Testis (tissue), 3 donors: ENCODE data around the gene MEGF11. TPM values are rescaled to one million over a fixed set of nuclear protein-coding genes. Genes with fewer than 3 reads are reported as not detected.
A peak's percentile ranks its signal among the peaks of the same experiment; 100 is the strongest.

ENCODE experiments used
- DNase-seq: peaks from one replicate; pipeline ENCODE4 v3.0.0-alpha.2; 2019
- H3K27ac ChIP-seq, 2 donors: fragments of 200-600 bp; sonication (generic); one replicate each; pipeline ENCODE4 v1.5.1; 2019
- H3K27me3 ChIP-seq: fragments of 200-600 bp; sonication (generic); one replicate; pipeline ENCODE4 v1.5.1; 2019
- H3K36me3 ChIP-seq: fragments of 200-600 bp; sonication (generic); one replicate; pipeline ENCODE4 v1.5.1; 2017; ENCODE audit warnings: low read depth; ENCODE audit errors: missing control alignments
- H3K4me1 ChIP-seq: fragments of 200-600 bp; sonication (generic); one replicate; pipeline ENCODE4 v1.5.1; 2019
- H3K4me3 ChIP-seq, 2 donors: fragments of 200-600 bp; sonication (generic); one replicate each; pipeline ENCODE4 v1.5.1; 2017 to 2019
- H3K9me3 ChIP-seq: fragments of 200-600 bp; sonication (generic); one replicate; pipeline ENCODE4 v1.5.1; 2017
- POLR2A ChIP-seq: fragments of 450-650 bp; IDR thresholded peaks from one replicate; pipeline ENCODE4 v1.6.1; 2017; ENCODE audit warnings: antibody characterized with exemption, mild to moderate bottlenecking, moderate library complexity
- WGBS, 2 donors: methylation state at CpG; one replicate each; pipeline ENCODE4 v1.1.5; 2018; 5-methylcytosine and 5-hydroxymethylcytosine counted together
- intact Hi-C: fragments of 100-400 bp; cut with DNase I; formaldehyde crosslinking; loops from one replicate; pipeline ENCODE4 v1.15.1; 2023; ENCODE audit warnings: low total_unique reads
- polyA plus RNA-seq: library from polyadenylated mRNA; stranded (reverse); fragments of 350-450 nt; fragmentation: Illumina TruSeq; extraction: RNeasy Lipid Tissue Mini Kit (QIAGEN cat#74804); gene quantifications from one replicate; pipeline ENCODE4 v1.2.3, GENCODE V29; 2014; ENCODE audit warnings: low read depth, low replicate concordance; ENCODE audit not compliant: insufficient read depth
- total RNA-seq, 2 donors: library from RNA; depleted of rRNA; stranded (reverse); fragments of >200 nt; gene quantifications; one replicate each; pipeline ENCODE4 v1.2.3, GENCODE V29; 2016
- TF ChIP-seq, protein P1 (sequence below), 3 experiments: fragments of 450-650 bp in 2 of 3; fragments of 200-600 bp in 1 of 3; sonication (generic) in 1 of 3; IDR thresholded peaks; one replicate each; pipeline ENCODE4 v1.5.1; 2016 to 2019; ENCODE audit warnings: antibody characterized with exemption in 3 of 3, mild to moderate bottlenecking in 2 of 3, moderate library complexity in 1 of 3

MEGF11 gene
- total and polyA plus RNA-seq, 3 donors from 2014 or later, result 4.5 to 18.7 (median 8.6) TPM

DNA sequence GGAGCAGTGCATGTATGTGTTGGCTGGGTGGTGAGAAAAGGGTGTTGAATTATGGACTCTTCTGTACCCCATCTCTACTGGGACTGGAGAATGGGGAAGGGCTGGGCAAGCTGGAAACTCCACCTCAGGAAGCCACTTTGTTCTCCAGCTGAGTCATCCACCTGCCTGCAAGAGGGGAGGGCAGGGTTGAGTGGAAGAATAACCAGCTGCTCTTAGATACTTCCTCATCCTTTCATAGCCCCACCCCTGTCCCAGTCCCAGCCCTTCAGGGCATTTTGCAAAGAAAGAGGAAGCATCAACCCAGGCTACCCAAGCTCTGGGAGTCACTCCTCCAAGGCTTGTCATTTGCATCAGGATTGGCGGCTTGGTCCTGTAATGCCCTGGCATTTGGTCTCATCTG is 351.2 kb downstream of the MEGF11 start:
- TF ChIP-seq POLR2A, result no peak
- Histone ChIP-seq H3K4me1 (peaks cover 5% of the 10 kb centered on the region), H3K36me3 (no peaks in the 10 kb centered on the region), H3K9me3 (no peaks in the 10 kb centered on the region), H3K27me3 (no peaks in the 10 kb centered on the region), H3K4me3 (no peak overlapping the region), H3K27ac (no peak overlapping the region)
- DNase-seq, result peak; percentile 40
- WGBS, 2 donors, result 75 to 95% methylated on average over 1 of the region's 1 CpG
- intact Hi-C loops, result no loop called here

DNA sequence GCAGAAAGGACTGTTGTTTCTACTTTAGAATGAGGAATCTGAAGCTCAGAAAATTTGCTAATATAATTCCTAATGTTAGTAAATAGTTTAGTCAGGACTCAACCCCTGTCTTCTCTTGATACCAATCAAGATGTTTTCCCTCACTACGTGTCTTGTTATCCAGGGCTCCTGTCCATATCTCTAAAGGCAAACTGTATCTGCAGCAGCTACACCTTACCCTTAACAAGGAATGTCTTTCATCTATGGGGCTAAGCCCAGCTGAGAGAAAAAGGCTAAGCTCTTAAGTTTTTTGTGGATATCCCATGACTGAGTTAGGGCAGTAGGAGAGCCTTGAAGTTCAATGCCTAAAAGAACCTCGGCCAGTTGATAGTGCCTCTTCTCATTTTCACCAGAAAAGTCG is 351.7 kb downstream of the MEGF11 start:
- intact Hi-C loops, result no loop called here
- H3K4me1 ChIP-seq, result peaks cover 5% of the 10 kb centered on the region

DNA sequence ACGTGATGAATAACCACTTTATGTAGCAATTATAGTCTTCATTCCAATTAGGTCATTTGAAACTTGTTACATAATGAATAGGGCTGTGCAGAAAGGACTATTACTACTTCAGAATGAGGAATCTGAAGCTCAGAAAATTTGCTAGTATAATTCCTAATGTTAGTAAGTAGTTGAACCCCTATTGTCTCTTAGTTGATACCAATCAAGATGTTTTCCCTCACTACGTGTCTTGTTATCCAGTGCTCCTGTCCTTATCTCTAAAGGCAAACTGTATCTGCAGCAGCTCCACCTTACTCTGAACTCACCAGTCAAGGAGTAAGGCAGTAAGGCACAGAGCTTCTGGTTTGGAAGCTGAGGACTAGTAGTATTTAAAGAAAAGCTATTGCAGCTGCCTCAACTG is 352.2 kb downstream of the MEGF11 start:
- H3K4me3 ChIP-seq, result no peak overlapping the region
- intact Hi-C loops, result no loop called here
- H3K4me1 ChIP-seq, result peaks cover 5% of the 10 kb centered on the region
- no peaks in the 10 kb centered on the region for H3K36me3 ChIP-seq
- 53 to 78% methylated on average over 2 of the region's 2 CpGs for WGBS, 2 donors
- no peaks in the 10 kb centered on the region for H3K9me3 ChIP-seq
- H3K27ac ChIP-seq, result no peak overlapping the region
- no peak for DNase-seq
- no peaks in the 10 kb centered on the region for H3K27me3 ChIP-seq
- no peak for TF ChIP-seq POLR2A
- TF ChIP-seq, protein P1, sequence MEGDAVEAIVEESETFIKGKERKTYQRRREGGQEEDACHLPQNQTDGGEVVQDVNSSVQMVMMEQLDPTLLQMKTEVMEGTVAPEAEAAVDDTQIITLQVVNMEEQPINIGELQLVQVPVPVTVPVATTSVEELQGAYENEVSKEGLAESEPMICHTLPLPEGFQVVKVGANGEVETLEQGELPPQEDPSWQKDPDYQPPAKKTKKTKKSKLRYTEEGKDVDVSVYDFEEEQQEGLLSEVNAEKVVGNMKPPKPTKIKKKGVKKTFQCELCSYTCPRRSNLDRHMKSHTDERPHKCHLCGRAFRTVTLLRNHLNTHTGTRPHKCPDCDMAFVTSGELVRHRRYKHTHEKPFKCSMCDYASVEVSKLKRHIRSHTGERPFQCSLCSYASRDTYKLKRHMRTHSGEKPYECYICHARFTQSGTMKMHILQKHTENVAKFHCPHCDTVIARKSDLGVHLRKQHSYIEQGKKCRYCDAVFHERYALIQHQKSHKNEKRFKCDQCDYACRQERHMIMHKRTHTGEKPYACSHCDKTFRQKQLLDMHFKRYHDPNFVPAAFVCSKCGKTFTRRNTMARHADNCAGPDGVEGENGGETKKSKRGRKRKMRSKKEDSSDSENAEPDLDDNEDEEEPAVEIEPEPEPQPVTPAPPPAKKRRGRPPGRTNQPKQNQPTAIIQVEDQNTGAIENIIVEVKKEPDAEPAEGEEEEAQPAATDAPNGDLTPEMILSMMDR (IDR thresholded peaks at IDR 0.05), result no peak

More for the DNA sequence above, 351.7 kb downstream of the MEGF11 start:
- H3K4me3 ChIP-seq, result no peak overlapping the region
- TF ChIP-seq, protein P1 (IDR thresholded peaks at IDR 0.05), result no peak
- TF ChIP-seq POLR2A, result no peak
- DNase-seq, result no peak
- H3K27me3 ChIP-seq, result no peaks in the 10 kb centered on the region
- H3K27ac ChIP-seq, result no peak overlapping the region
- H3K9me3 ChIP-seq, result no peaks in the 10 kb centered on the region
- 89 to 91% methylated on average over 3 of the region's 3 CpGs for WGBS, 2 donors
- no peaks in the 10 kb centered on the region for H3K36me3 ChIP-seq

DNA sequence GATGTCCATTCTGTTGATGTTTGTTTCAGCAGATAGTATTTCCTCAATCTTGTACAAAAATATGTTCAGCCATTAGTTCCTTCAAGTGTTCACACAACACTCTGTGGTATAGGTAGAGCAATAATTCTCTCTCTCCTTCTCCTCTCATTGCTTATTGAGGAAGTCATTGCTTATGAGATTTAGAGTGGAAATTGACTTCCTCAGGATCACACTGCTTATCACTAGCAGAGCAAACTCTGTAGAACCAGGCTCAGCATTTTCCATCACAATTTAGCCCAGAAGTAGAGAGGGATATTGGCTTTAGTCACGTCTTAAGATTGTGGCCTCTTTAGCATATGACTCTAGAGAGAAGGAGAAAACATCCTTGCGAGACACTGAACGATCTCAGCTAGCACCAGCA is 353.1 kb downstream of the MEGF11 start:
- WGBS, 2 donors, result 87 to 92% methylated on average over 3 of the region's 3 CpGs
- H3K36me3 ChIP-seq, result no peaks in the 10 kb centered on the region
- DNase-seq, result no peak
- H3K27me3 ChIP-seq, result no peaks in the 10 kb centered on the region
- H3K9me3 ChIP-seq, result no peaks in the 10 kb centered on the region
- no peak overlapping the region for H3K27ac ChIP-seq
- no peak overlapping the region for H3K4me3 ChIP-seq
- intact Hi-C loops, result no loop called here
- peaks cover 5% of the 10 kb centered on the region for H3K4me1 ChIP-seq
- TF ChIP-seq POLR2A, result no peak
- TF ChIP-seq, protein P1 (IDR thresholded peaks at IDR 0.05), result no peak

DNA sequence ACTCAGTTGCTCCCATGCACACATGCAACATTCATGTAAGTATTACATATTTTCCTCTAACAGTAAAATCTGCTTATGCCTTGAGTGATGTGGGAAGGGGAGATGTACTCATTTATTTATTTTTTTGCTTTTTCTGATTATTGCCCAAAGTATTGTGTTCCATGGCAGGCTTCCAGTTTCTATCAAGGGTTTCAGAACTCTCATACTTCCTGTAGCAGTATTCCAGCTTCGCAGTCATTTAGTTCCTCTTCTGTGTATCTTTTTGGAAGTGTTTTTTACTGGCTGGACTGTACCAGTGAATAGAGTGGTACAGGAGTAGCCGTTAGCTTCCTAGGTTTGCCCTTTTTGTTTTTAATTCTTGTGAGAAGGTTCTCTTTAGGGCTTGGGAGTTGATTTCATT is 357.3 kb downstream of the MEGF11 start:
- intact Hi-C loops, result no loop called here
- Histone ChIP-seq H3K36me3 (no peaks in the 10 kb centered on the region), H3K4me1 (peaks cover 1% of the 10 kb centered on the region), H3K9me3 (no peaks in the 10 kb centered on the region), H3K4me3 (no peak overlapping the region), H3K27me3 (no peaks in the 10 kb centered on the region), H3K27ac (no peak overlapping the region)
- WGBS, 2 donors, result 55 to 65% methylated on average over 2 of the region's 2 CpGs
- no peak for TF ChIP-seq POLR2A
- DNase-seq, result no peak

DNA sequence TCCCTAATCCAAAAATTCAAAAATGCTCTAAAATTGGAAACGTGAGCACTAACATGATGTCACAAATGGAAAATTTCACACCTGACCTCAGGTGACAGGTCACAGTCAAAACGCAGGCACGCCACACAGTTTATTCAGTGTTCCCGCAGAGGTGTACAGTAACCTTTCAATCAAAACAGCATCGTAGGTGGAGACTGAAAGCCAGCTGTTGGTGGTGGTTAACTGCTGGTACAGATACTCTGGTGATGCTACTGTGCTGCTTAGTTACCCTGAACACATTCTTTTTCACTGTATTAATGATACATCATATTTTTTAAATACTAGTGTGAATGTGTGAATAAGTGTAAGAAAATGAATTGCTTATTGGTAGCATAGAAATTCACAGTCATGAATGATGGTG is 360.5 kb downstream of the MEGF11 start:
- DNase-seq, result no peak

More for the DNA sequence above, 360.5 kb downstream of the MEGF11 start:
- Histone ChIP-seq H3K4me3 (no peak overlapping the region), H3K36me3 (no peaks in the 10 kb centered on the region), H3K27me3 (no peaks in the 10 kb centered on the region), H3K4me1 (no peaks in the 10 kb centered on the region), H3K9me3 (no peaks in the 10 kb centered on the region), H3K27ac (no peak overlapping the region)
- intact Hi-C loops, result no loop called here
- TF ChIP-seq POLR2A, result no peak
- TF ChIP-seq, protein P1 (IDR thresholded peaks at IDR 0.05), result no peak
- WGBS, 2 donors, result 91 to 94% methylated on average over 5 of the region's 5 CpGs
